Smooth muscle cell of the coronary artery (primary cell): ENCODE data around the gene PIK3CG. TPM values are rescaled to one million over a fixed set of nuclear protein-coding genes. Genes with fewer than 3 reads are reported as not detected.

Source experiments
- total RNA-seq: library from RNA; depleted of rRNA; stranded (reverse); fragments of >200 nt; gene quantifications from 2 replicates; pipeline ENCODE4 v1.2.3, GENCODE V29; 2014; ENCODE audit warnings: low replicate concordance

Gene PIK3CG
- 0.12 TPM in 1 of 2 replicates, not detected in the other for total RNA-seq

DNA sequence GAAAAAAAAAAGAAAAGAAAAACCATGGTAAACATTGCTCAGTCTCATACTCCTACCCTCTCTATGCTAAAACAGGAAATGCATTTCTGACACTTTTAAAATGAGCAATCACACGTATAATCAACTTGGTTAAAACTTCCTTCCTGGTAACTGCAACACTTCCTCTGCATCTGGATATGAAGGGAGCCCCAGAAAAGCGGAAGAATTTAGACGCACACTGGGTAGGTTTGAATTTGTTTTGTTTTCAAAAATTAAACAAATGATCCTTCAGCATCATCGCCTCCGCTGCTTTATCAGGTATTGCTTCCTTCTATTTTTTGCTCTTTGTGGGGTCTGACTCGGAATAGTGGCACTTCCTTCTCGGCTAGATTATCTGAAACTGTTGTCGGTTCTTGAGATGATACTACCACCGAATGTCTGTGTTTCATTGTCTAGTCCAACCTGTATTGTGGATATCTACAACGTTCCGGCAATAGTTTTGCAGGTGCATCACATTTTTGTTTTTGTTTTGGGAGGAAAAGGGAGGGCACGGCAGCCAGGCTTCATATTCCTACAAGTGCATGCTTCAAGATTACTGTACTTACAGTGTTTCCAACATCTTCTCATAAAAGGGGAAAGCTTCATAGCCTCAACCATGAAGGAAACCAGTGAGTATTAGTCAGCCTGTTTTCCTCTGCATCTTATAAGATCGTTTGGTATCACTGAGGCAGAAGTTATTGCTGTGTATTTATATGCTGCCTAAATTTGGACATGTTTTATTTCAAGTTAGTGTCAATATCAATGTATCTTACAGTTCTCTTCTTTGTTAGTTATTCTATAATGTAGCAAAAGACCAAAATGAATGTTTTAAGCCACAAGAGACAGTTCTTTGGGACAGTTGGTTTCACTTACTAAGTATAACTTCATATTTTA is at the start of gene PIK3CG:
Gene PIK3CG, plus strand, starts transcription at position 153 of the 912 bp plus-strand sequence. CDS start 2,280 bp downstream, outside the sequence.

Other genes starting within 250 kb of the PIK3CG start
- gene CCDC71L, start 204.1 kb upstream of the PIK3CG start, total RNA-seq: 12.1 and 15.4 TPM in 2 replicates
- gene PRKAR2B, start 179.4 kb downstream of the PIK3CG start, total RNA-seq: 0.08 and 1.5 TPM in 2 replicates